Measurements from ENCODE around the gene CACNG4.

CACNG4 gene

DNA sequence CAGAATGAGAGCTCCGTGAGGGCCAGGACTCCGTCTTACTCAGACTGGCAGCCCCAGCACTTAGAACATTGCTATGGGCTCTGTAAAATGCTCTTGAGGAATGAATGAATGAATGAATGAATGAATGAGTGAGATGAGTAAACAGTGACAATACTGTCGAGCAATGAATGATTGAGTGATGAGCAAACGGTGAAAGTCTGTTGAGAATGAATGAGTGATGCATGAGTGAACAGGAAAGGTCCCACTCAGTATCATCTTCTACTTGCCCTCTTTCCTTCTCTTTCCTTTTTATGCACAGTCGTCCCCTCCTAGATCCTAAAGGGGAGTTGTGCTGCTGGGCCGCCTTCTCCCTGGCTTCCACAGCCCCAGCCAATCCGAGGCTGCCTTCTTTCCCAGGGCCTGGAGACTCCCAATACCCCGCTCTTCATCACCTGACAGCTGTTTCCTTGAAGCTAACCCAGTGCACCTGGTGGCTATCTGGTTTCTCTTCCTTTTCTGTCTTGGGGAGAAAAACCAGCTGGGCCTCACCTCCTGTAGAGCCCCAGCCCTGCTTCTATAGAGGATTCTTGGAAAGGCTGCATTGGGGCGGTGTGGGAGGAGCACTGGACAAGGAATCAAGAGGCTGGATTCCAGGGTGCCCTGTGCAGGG, 47.1 kb downstream of the CACNG4 start:
- no peak for DNase-seq (ENCODE audit: low read depth, low spot score)
- H3K27ac ChIP-seq = no peak overlapping the region

DNA sequence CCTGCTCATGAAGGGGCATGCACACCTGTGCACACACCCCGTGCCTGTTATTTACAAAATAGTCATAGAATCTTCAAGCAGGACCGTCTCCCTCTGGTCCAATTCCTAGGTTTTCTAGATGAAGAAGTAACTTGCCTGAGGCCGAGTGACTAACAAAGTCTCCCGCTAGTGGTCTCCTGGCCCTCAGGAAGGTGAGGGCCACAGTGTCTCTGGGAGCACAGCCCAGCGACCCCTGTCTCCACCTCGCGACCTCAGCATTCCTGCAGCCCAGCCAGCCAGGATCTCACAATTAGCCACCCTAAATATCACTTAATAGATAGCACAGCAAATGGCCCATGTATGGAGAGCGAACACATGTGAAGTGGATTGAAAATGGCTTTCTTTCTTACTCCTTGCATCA, 49.4 kb downstream of the CACNG4 start:
- DNase-seq (ENCODE audit: low read depth, low spot score) = no peak
- no peak overlapping the region for H3K27ac ChIP-seq

DNA sequence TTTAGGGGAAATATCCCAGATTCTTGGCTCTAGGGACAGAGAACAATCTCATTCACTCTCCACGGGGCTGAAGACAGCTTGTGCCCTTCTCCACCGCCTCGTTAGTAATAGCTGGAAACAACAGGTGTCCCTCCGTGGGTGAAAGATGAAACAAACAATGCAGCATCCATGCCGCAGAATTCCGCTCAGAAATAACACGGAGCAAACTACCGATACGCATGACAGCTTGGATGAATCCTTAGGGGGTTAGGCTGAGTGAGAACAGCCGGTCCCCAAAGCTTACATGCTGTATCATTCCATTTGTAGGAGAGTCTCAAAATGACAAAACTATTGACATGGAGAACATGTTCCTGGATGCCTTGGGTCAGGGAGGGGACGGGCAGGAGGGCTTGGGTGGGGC, 50.5 kb downstream of the CACNG4 start:
- DNase-seq (ENCODE audit: low read depth, low spot score) = no peak
- no peak overlapping the region for H3K27ac ChIP-seq

DNA sequence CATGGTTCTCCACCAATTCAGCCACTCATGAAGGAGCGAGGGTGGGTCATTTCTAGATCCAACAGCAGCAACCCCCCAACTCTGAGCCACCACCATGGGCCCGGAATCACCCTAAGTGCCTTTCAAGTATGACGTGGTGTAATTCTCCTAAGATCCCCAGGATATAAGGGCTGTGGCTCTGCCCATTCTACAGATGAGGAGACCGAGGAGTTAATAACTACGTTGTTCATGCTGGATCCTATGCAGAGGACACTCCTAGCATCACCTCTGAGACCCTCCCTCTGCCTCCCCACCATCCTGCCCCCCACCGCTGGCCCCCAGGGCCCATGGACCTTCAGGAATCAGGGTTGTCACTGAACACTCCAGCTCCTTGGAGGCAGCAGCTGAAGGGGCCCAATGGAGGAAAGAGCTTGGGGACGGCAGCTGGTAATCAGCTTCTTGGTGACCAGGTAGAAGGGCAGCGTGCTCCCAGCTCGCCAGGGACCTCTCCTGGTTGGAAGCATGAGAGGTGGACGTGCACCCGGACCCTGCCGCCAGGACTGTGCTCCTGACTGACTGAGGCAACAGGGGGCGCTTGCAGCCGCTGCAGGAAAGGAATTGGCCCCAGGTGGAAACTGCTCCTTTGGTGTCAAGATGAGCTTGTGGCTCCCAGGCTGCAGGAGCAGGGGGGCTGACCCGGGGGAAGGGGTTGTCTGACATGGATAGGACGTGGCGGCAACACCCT, 51.7 kb downstream of the CACNG4 start:
- no peak overlapping the region for H3K27ac ChIP-seq
- no peak for DNase-seq (ENCODE audit: low read depth, low spot score)

DNA sequence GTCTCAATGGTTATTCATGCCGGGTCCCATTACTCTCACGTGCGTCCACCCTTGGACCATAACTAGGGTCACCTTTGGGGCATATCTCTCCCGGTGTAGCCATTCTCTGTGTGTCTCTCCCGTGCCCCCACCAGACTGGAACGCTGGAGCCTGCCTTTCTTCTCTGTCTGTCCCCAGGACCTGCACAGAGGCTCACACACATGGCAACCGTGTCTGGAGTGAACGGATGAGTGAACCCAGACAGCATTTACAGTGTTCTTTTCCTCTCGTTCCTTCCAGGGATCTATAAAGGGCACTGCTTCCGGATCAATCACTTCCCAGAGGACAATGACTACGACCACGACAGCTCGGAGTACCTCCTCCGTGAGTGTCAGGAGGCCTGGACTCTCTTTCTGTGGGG, 53.4 kb downstream of the CACNG4 start:
- H3K27ac ChIP-seq = no peak overlapping the region
- DNase-seq (ENCODE audit: low read depth, low spot score) = no peak

DNA sequence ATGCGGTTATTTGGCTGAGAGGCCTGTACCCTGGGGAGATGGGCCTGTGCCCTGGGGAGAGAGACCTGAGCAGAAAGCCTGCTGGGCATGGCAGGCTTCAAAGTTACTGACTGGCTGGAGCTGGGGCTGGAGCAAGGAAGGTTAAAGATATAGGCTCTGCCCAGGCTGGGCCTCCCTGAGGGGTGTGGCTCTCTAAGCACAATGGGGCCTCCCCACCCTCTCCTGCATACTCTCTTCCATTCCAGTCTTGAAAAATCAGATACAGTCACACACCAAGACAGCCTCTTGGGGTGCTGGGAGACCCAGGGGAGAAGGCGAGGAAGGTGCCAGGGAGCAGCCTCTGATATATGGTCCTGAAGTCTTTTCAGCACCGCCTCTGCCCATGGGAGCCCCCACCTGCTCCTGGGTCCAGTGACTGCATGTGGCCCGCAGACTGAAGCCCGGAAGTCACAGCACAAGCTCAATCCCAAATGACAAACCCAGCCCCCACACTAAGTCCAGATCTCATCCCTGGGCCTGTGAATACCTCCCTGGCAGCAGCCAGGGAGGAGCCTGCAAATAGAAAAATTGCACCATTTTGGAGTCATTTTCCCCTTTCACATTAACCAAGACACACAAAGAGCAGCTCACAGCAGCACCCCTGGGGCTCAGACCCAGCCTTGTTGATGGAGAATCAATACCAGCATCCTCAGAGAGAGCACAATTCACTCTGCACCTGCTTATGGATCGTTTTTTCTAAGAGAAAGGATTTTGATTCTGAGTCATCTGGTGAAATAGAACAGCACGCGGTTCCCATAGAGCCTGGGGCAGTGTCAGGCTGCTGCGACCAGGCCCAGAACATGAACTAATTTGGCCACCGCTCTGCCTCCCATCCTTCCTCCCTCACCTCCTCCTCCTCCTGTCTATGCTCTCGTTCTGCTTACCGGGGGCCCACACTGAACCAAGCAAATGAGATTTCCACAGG, 54.2 kb downstream of the CACNG4 start:
- no peak overlapping the region for H3K27ac ChIP-seq
- DNase-seq (ENCODE audit: low read depth, low spot score) = no peak

DNA sequence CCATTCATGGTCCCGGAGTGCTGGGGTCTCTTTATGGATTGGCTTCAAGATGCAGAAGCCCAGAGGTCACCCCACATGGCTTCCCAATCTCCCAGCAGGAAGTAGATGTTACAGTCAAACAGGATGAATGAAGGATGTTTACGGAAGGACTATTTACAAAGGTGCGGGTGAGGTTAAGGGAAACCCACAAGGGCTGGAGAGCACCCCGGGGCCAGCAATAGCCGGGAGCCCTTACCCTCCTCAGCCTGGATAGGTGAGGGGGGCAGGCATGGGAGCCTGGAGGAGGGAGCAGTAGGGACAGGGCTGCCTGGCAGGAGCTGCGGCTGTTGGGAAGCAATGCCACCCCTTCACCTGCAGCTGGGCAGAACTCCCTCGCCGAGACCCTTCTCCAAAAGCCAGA, 55.3 kb downstream of the CACNG4 start:
- no peak for DNase-seq (ENCODE audit: low read depth, low spot score)
- H3K27ac ChIP-seq = no peak overlapping the region

DNA sequence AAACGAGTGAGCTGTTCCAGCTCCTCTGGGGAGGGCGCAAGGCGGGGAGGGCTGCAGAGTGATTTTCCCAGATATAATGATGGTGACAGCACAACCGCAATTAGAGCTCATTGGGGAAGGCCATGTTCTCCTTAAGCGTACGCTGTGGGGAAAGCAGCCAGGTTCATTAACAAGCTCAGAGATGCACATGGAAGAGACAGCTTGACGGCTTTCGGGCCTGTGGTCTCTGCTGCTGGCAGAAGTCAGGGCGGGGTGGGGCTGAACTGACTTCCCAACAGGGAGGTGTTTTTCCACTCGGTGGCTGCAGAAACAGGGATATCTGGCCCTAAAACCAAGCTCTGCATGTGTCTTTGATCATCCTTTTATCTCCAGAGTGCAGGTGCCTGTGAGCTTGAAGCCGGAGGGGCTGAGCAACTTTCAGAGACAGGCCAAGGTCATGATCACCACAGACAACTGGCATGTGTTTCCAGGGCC, 55.8 kb downstream of the CACNG4 start:
- no peak overlapping the region for H3K27ac ChIP-seq
- no peak for DNase-seq (ENCODE audit: low read depth, low spot score)

DNA sequence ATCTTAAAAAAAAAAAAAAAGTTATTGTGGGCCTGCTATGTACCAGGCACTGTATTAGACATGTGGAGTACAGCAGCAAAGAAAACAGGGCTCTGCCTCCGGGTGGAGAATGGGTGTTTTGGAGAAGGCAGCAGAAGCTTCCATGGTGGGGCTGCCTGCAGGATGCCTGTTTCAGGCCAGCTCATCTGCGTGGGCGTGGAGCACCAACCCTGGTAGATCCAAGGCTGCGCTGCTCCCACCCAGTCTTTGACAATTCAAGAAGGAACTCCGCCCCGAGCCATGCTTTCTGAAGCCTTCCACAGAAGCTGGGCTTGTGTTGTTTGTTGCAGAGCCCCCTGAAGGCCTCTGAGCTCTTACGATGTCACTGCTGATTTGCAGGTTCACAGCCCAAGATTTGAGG, 56.7 kb downstream of the CACNG4 start:
- DNase-seq (ENCODE audit: low read depth, low spot score) = no peak
- H3K27ac ChIP-seq = no peak overlapping the region

DNA sequence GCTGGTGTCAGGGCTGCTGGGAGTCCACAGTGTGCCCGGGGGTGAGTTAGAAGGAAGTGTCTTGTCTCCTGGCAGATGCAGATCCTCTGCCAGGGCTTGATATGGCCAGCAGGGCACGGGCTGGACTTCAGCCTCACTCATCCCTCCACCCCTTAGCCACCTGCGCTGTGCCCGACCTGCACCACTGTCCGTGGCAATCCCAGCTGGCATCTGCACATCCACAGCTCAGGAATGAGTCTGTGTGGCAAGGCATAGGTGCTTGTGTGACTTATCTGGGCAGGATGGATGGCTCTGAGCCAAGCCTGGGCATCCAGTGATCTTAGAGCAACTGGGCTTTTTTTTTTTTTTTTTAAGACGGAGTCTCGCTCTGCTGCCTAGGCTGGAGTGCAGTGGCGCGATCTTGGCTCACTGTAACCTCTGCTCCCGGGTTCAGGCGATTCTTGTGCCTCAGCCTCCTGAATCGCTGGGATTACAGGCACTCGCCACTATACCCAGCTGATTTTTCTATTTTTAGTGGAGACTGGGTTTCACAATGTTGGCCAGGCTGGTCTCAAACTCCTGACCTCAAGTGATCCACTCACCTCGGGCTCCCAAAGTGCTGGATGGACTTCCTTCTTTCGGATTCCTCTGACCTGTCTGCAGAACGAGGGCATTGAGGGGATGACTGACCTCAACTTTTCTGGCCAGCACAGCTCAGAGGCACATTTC, 57.4 kb downstream of the CACNG4 start:
- DNase-seq (ENCODE audit: low read depth, low spot score) = no peak
- H3K27ac ChIP-seq = no peak overlapping the region

DNA sequence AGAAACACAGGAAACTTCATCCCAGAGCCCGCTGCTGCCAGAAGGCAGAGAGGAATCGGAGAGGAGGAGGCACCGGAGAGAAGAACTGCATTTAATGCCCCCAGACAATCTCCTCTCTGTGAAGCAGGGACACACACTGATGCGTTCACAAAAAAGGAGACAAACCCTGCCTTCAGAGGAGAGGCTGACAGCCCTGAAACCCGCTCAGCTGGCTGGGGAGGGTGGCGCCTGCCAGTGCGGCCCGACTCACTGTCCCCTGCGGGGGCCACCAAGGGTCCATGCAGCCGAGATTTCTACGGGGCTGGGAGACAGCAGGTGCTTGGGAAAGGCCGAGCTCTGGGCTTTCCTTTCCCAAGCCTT, 57.9 kb downstream of the CACNG4 start:
- no peak overlapping the region for H3K27ac ChIP-seq
- no peak for DNase-seq (ENCODE audit: low read depth, low spot score)

DNA sequence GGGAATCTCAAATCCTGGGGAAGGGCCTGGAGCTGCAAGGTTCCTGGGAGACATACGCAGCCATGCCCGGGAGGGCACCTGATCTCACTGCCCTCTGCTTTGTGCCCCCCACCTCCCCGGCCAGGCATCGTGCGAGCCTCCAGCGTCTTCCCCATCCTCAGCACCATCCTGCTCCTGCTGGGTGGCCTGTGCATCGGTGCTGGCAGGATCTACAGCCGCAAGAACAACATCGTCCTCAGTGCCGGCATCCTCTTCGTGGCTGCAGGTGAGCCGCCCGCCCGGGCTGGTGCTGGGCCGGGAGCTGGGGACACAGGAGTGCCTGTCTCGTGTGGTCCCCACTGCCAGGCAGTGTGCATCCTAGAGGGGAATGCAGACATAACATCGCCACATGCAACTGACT, 60.2 kb downstream of the CACNG4 start:
- DNase-seq (ENCODE audit: low read depth, low spot score) = no peak
- H3K27ac ChIP-seq = no peak overlapping the region

DNA sequence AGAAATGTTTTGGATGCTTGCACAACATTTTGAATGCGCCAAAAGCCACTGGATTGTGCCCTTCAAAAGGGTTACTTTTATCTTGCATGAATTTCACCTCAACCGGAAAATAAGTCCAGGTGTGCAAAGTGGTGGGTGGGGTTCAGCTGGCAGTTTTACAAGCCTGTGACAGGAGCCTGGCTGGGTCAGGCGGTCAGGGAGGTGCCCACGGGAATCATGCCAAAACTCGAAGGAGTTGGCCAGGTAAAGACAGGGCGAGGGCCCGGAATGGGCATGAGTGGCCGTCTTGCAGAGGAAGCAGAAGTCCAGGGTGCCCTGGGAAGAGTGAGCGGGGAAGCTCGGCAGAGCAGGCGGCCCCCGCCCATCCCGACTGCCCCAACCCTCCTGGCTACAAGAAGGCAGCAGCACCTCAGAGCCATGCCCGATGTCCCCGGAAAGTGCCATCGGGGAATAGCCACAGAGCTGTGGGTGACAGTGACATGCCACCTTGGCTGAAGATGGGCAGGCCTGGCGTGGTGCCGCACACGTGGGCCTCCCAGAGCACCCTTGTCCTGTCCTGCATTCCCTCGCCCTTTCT, 60.8 kb downstream of the CACNG4 start:
- H3K27ac ChIP-seq = no peak overlapping the region
- no peak for DNase-seq (ENCODE audit: low read depth, low spot score)

DNA sequence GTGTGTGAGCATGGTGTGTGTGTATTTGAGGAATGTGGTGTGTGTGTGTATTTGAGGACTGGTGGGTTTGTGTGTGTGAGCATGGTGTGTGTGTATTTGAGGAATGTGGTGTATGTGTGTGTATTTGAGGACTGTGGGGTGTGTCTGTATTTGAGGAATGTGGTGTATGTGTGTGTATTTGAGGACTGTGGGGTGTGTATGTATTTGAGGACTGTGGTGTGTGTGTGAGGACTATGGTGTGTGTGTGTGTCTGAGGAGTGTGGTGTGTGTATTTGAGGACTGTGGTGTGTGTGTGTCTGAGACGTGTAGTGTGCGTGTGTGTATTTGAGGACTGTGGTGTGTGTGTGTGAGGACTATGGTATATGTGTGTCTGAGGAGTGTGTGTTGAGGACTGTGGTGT, 61.8 kb downstream of the CACNG4 start:
- no peak for DNase-seq (ENCODE audit: low read depth, low spot score)
- no peak overlapping the region for H3K27ac ChIP-seq

DNA sequence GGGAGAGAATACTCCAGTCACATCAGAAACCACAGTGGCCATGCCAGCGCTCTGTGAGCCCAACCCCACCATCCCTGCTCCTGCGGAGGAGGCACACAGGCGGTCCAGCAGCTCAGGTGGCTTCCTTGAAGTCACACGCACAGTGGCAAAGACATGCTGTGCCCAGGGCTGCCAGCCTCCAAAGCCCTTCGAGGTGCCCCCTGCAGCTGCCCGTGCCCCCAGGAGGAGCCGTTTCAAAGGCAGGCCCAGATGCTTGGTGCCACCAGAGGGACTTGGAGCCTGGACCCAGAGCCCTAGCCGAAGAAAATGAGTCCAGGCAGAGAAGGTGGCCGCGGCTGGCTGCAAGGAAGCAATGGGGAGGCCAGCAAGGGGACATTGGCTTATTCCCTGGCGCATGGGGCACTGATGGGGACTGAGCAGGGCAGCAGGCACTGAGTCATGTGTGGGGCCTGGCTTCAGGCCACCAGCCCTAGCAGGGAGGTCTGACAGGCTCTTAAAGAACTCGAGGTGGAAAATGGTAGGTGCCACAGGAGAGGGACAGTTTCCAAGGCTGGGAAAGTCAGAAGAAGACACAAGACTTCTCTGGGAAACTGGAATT, 62.6 kb downstream of the CACNG4 start:
- DNase-seq (ENCODE audit: low read depth, low spot score) = no peak
- H3K27ac ChIP-seq = no peak overlapping the region

DNA sequence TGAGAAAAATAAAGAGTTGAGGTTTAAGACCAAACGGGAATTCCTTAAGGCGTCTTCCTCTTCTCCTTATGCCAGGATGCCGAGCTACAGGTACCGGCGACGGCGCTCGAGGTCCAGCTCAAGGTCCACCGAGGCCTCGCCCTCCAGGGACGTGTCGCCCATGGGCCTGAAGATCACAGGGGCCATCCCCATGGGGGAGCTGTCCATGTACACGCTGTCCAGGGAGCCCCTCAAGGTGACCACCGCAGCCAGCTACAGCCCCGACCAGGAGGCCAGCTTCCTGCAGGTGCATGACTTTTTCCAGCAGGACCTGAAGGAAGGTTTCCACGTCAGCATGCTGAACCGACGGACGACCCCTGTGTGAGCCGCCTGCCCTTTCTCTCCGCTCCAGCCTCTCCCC, 66.1 kb downstream of the CACNG4 start:
- H3K27ac ChIP-seq = no peak overlapping the region
- no peak for DNase-seq (ENCODE audit: low read depth, low spot score)

DNA sequence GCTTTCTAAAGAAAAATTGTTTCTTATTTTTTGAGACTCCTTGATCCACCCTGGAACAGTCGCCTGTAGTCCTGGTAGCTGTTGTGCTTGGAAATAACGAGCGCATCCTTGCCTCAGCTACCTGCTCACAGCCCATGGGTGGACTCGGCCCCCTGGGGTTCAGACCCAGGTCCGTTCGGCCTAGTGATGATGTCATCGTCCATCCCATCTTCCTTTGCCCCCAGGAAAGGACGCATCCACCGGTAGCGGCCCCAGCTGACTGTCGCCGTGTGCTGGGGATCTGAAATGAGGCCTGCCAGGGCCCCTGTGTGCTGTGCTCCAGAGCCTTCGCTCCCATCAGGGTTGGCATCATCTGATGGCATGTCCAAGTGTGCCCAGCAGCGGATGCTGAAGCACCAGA, 67.9 kb downstream of the CACNG4 start:
- H3K27ac ChIP-seq = no peak overlapping the region

DNA sequence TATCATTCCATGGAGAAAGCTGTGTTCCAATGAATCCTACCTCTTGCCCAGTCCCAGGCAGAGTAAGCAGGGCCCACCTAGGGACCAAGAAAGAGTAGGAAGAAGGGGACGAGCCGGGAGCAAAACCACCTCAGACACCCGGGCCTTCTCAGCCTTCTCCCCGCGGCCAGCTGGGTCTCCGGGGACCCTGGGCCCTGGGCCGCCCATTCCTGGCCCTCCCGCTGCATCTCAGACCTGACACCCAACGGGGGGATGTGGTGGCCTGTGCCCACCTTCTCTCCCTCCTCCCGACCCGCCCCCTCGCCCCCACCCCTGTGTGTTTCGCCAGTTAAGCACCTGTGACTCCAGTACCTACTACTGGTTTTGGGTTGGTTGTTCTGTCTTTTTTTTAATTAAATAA, 68.5 kb downstream of the CACNG4 start:
- no peak overlapping the region for H3K27ac ChIP-seq
- no peak for DNase-seq (ENCODE audit: low read depth, low spot score)

More for the DNA sequence above, 67.9 kb downstream of the CACNG4 start:
- DNase-seq (ENCODE audit: low read depth, low spot score) = no peak

DNA sequence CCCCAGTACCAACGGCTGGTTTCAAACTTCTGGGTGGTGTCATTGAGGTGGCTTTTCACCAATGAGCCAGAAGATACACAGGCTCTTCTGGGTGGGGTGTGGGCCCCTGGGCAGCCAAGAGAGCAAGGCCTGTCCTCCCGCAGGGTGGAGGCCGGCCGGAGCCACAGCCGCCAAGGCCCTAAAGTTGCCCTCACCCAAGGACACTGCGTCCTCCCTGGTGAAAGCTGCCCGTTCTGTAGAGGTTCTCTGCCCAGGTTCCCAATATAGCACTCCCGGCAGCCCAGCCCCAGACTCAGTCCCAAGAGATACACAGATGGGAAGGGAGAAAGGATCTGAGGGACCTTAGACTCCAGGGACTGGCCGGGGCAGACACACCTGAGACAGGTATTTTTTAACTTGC, 69.1 kb downstream of the CACNG4 start:
- no peak for DNase-seq (ENCODE audit: low read depth, low spot score)
- no peak overlapping the region for H3K27ac ChIP-seq

Measured in epithelial cell of prostate (primary cell).